GM12874 (cell line): ENCODE results near the gene ATP13A2.

ENCODE experiments used
- CTCF ChIP-seq: IDR thresholded peaks from 2 replicates; pipeline ENCODE4 v1.5.1; 2011; ENCODE audit warnings: low read depth, mild to moderate bottlenecking, control low read depth, low read length, moderate library complexity; ENCODE audit not compliant: insufficient read depth

ATP13A2 gene

GRCh38 chr1:17001760-17002523 is 9.8 kb downstream of the ATP13A2 start:
- TF ChIP-seq CTCF = no peak

GRCh38 chr1:16999863-17000262 is 11.9 kb downstream of the ATP13A2 start:
- 0 out of 2 replicates have a peak, but pooled peaks have one; percentile 12 for TF ChIP-seq CTCF

GRCh38 chr1:16998589-16998988 is 13.1 kb downstream of the ATP13A2 start:
- TF ChIP-seq CTCF = no peak

- TF ChIP-seq CTCF = no peak
Observed at GRCh38 chr1:16996845-16997244, 14.9 kb downstream of the ATP13A2 start.

GRCh38 chr1:16993521-16994038 is 18.1 kb downstream of the ATP13A2 start:
- TF ChIP-seq CTCF = no peak

- TF ChIP-seq CTCF = no peak
Observed at GRCh38 chr1:16992675-16993074, 19.1 kb downstream of the ATP13A2 start.

- no peak for TF ChIP-seq CTCF
Observed at GRCh38 chr1:16992102-16992501, 19.6 kb downstream of the ATP13A2 start.
